Breast epithelium (tissue), 4 donors: ENCODE data around the gene OR2T11. TPM values are rescaled to one million over a fixed set of nuclear protein-coding genes. Genes with fewer than 3 reads are reported as not detected.
A peak's percentile ranks its signal among the peaks of the same experiment; 100 is the strongest.

Experiments used
- DNase-seq, 2 donors: peaks; one replicate each; pipeline ENCODE4 v3.0.0-alpha.2; 2019; ENCODE audit warnings: low spot score in 2 of 2
- H3K27ac ChIP-seq, 2 donors: fragments of 200-600 bp; sonication (generic) in 1 of 2; one replicate each; pipeline ENCODE4 v1.5.1; 2016 to 2019; ENCODE audit warnings: mild to moderate bottlenecking in 1 of 2
- H3K27me3 ChIP-seq, 2 donors: fragments of 200-600 bp; sonication (generic) in 1 of 2; one replicate each; pipeline versions ENCODE4 v1.5.1 to v1.6.0; 2017 to 2019; ENCODE audit warnings: control low read depth in 1 of 2, mild to moderate bottlenecking in 1 of 2
- H3K36me3 ChIP-seq: fragments of 200-600 bp; one replicate; pipeline ENCODE4 v1.5.1; 2019
- H3K4me1 ChIP-seq, 2 donors: fragments of 200-600 bp; sonication (generic); one replicate each; pipeline ENCODE4 v1.5.1; 2016 to 2019; ENCODE audit warnings: control low read depth in 1 of 2
- H3K4me3 ChIP-seq, 3 donors: fragments of 200-600 bp; sonication (generic); 1 replicate in 2 of 3; 2 replicates in 1 of 3; pipeline ENCODE4 v1.5.1; 2016 to 2019; ENCODE audit warnings: mild to moderate bottlenecking in 3 of 3, moderate library complexity in 2 of 3
- H3K9me3 ChIP-seq, 2 donors: fragments of 200-600 bp; sonication (generic) in 1 of 2; one replicate each; pipeline ENCODE4 v1.5.1; 2016 to 2019; ENCODE audit warnings: control low read depth in 1 of 2
- CTCF ChIP-seq, 3 donors: fragments of 450-650 bp; IDR thresholded peaks; one replicate each; pipeline ENCODE4 v1.5.1; 2016 to 2017; ENCODE audit warnings: antibody characterized with exemption in 3 of 3, mild to moderate bottlenecking in 3 of 3, moderate library complexity in 3 of 3
- POLR2A ChIP-seq: fragments of 450-650 bp; IDR thresholded peaks from one replicate; pipeline ENCODE4 v1.6.1; 2016; ENCODE audit warnings: antibody characterized with exemption, mild to moderate bottlenecking, moderate library complexity
- POLR2AphosphoS5 ChIP-seq, 3 donors: sonication (generic); formaldehyde crosslinking; IDR thresholded peaks; one replicate each; pipeline ENCODE4 v1.6.1; 2017; ENCODE audit warnings: antibody characterized with exemption in 3 of 3
- intact Hi-C: fragments of 100-400 bp; cut with DNase I; formaldehyde crosslinking; loops from one replicate; pipeline ENCODE4 v1.15.1; 2023; ENCODE audit warnings: low total_unique reads
- total RNA-seq, 3 donors: library from RNA; depleted of rRNA; stranded (reverse); fragments of >200 nt; gene quantifications; one replicate each; pipeline ENCODE4 v1.1.0, GENCODE V29; 2016

Gene OR2T11
- total RNA-seq, 3 donors from 2014 or later, result not detected

- H3K4me3 ChIP-seq, result no peak overlapping the region
- intact Hi-C loops, result no loop called here
- no peaks in the 10 kb centered on the region for H3K4me1 ChIP-seq
- DNase-seq, result no peak
- H3K36me3 ChIP-seq, result no peaks in the 10 kb centered on the region
- H3K27me3 ChIP-seq, result no peaks in the 10 kb centered on the region
- H3K27ac ChIP-seq, result no peak overlapping the region
- H3K9me3 ChIP-seq, result no peaks in the 10 kb centered on the region
- TF ChIP-seq CTCF (IDR thresholded peaks at IDR 0.05), result no peak
- no peak for TF ChIP-seq POLR2AphosphoS5 (IDR thresholded peaks at IDR 0.05)
- no peak for TF ChIP-seq POLR2A
These were observed 8.9 kb downstream of the OR2T11 start for GRCh38 chr1:248625971-248626370.

DNA sequence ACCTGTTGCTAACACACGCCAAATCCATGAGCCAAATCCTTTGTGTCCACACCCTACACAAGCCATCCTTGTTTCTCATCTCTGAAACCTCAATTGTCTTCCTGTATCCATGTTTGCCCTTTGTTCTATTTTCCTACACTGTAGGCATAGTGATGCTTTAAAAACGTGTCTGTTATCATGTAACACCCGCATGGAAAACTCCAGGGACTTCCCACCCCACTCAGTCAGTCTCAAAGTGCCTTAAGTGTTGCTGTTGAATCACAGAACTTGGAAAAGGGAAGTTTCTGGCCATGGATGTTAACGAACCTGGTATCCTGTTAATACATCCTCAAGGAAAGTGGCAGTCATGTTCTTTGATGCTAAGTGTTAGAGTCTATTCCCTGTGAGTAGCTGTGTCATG, 9.7 kb downstream of the OR2T11 start:
- TF ChIP-seq POLR2A (no peak), POLR2AphosphoS5 (IDR thresholded peaks at IDR 0.05) (no peak), CTCF (IDR thresholded peaks at IDR 0.05) (no peak)
- intact Hi-C loops, result no loop called here

DNA sequence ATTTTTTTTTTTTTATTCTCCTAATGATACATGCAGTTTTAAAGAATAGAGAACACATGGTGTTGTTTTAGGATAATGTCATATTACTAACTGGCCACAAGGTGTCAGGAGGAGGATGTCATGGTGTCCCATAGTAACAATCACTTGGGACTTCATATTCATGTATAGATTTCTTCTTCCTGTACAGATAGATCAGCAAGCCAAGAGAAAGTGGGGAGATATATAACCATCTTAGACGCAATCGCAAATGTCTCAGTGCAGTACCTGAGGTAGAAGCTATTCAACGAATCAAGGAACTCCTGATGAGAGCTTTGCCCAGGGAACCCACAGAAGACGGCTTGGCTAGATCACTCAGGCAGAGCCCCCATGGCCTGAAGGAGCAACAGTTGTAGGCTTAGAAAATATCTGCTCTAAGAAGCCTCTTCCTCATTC, 12.3 kb downstream of the OR2T11 start:
- H3K27me3 ChIP-seq, result no peaks in the 10 kb centered on the region
- no peak overlapping the region for H3K27ac ChIP-seq
- TF ChIP-seq POLR2AphosphoS5 (IDR thresholded peaks at IDR 0.05) (no peak), CTCF (IDR thresholded peaks at IDR 0.05) (peak in 2 of 3 donors; percentile 32 to 63), POLR2A (no peak)
- H3K9me3 ChIP-seq, result no peaks in the 10 kb centered on the region
- no peak for DNase-seq
- no peak overlapping the region for H3K4me3 ChIP-seq
- no peaks in the 10 kb centered on the region for H3K36me3 ChIP-seq
- no peaks in the 10 kb centered on the region for H3K4me1 ChIP-seq
- intact Hi-C loops, result no loop called here

More for the DNA sequence above, 9.7 kb downstream of the OR2T11 start:
- Histone ChIP-seq H3K9me3 (no peaks in the 10 kb centered on the region), H3K27ac (no peak overlapping the region), H3K27me3 (no peaks in the 10 kb centered on the region), H3K36me3 (no peaks in the 10 kb centered on the region), H3K4me3 (no peak overlapping the region), H3K4me1 (no peaks in the 10 kb centered on the region)
- no peak for DNase-seq

- Histone ChIP-seq H3K27me3 (no peaks in the 10 kb centered on the region), H3K4me1 (no peaks in the 10 kb centered on the region), H3K27ac (no peak overlapping the region), H3K36me3 (no peaks in the 10 kb centered on the region), H3K9me3 (no peaks in the 10 kb centered on the region), H3K4me3 (no peak overlapping the region)
- TF ChIP-seq CTCF (IDR thresholded peaks at IDR 0.05) (no peak), POLR2AphosphoS5 (IDR thresholded peaks at IDR 0.05) (no peak), POLR2A (no peak)
- no peak for DNase-seq
- intact Hi-C loops, result no loop called here
These were observed 13.1 kb downstream of the OR2T11 start for GRCh38 chr1:248621770-248622169.

- TF ChIP-seq POLR2A, result no peak
- peak in 2 of 3 donors; percentile 22 to 39 for TF ChIP-seq CTCF (IDR thresholded peaks at IDR 0.05)
- TF ChIP-seq POLR2AphosphoS5 (IDR thresholded peaks at IDR 0.05), result no peak
These were observed 16.0 kb downstream of the OR2T11 start for GRCh38 chr1:248618878-248619277.

More at GRCh38 chr1:248618878-248619277, 16.0 kb downstream of the OR2T11 start:
- Histone ChIP-seq H3K9me3 (no peaks in the 10 kb centered on the region), H3K4me1 (no peaks in the 10 kb centered on the region), H3K4me3 (no peak overlapping the region), H3K36me3 (no peaks in the 10 kb centered on the region), H3K27me3 (no peaks in the 10 kb centered on the region), H3K27ac (no peak overlapping the region)
- intact Hi-C loops, result no loop called here
- peak; percentile 23 to 54 for DNase-seq
